Right cardiac atrium (tissue), 5 donors: ENCODE measurements around the gene HOXC12. TPM values are rescaled to one million over a fixed set of nuclear protein-coding genes. Genes with fewer than 3 reads are reported as not detected.
A peak's percentile ranks its signal among the peaks of the same experiment; 100 is the strongest.

Experiments
- ATAC-seq, 2 donors: fragments of 200-7000 bp; cut with Tn5 transposase; one replicate each; pipeline versions ENCODE4 v1.8.0 to v1.9.1; 2020; ENCODE audit warnings: moderate library complexity in 2 of 2, mild to moderate bottlenecking in 1 of 2
- DNase-seq, 3 donors: peaks; one replicate each; pipeline ENCODE4 v3.0.0-alpha.2; 2020
- H3K27ac ChIP-seq: one replicate; pipeline ENCODE4 v1.5.1; 2013; ENCODE audit warnings: mild to moderate bottlenecking, low read length, control low read depth, moderate library complexity
- H3K27me3 ChIP-seq: one replicate; pipeline ENCODE4 v1.6.1; 2013; ENCODE audit not compliant: control insufficient read depth, insufficient read depth
- H3K4me1 ChIP-seq: one replicate; pipeline ENCODE4 v1.6.1; 2013; ENCODE audit warnings: low read length; ENCODE audit not compliant: control insufficient read depth, insufficient read depth
- H3K4me3 ChIP-seq: one replicate; pipeline ENCODE4 v1.5.1; 2013; ENCODE audit warnings: low read length, control low read depth
- H3K9me3 ChIP-seq: one replicate; pipeline ENCODE4 v1.6.1; 2013; ENCODE audit warnings: low read length; ENCODE audit not compliant: control insufficient read depth
- WGBS: extraction: QIAGEN DNeasy Blood & Tissue Kit; methylation state at CpG from one replicate; pipeline ENCODE4 v1.1.7; 2013; 5-methylcytosine and 5-hydroxymethylcytosine counted together
- intact Hi-C, 4 donors: fragments of 100-400 bp; cut with DNase I; formaldehyde crosslinking; loops; one replicate each; pipeline versions ENCODE4 v1.11.0 to v1.14.0; 2022 to 2023
- polyA plus RNA-seq: library from polyadenylated mRNA; stranded (reverse); fragments of 200-250 nt; gene quantifications from one replicate; pipeline ENCODE4 v1.2.3, GENCODE V29; 2013
- total RNA-seq, 4 donors: library from RNA; stranded (reverse); fragmentation: NEBNext Ultra II Directional; extraction: Animal tissue kit (Norgen Biotek cat#: 25700); gene quantifications; one replicate each; pipeline ENCODE4 v1.2.1, GENCODE V29; 2021
- donor health status: healthy with polysubstance abuse.
- donor health status: DM: no; HTN: yes; CAD: no.
- donor health status: DM: no; HTN: no; CAD: no.
- donor health status: DM: no; HTN: yes; CAD: no; lungs with severe emphysema.
- donor health status: DM: yes; HTN: yes; CAD: no.

The HOXC12 gene
- total and polyA plus RNA-seq, 5 donors, result not detected

DNA sequence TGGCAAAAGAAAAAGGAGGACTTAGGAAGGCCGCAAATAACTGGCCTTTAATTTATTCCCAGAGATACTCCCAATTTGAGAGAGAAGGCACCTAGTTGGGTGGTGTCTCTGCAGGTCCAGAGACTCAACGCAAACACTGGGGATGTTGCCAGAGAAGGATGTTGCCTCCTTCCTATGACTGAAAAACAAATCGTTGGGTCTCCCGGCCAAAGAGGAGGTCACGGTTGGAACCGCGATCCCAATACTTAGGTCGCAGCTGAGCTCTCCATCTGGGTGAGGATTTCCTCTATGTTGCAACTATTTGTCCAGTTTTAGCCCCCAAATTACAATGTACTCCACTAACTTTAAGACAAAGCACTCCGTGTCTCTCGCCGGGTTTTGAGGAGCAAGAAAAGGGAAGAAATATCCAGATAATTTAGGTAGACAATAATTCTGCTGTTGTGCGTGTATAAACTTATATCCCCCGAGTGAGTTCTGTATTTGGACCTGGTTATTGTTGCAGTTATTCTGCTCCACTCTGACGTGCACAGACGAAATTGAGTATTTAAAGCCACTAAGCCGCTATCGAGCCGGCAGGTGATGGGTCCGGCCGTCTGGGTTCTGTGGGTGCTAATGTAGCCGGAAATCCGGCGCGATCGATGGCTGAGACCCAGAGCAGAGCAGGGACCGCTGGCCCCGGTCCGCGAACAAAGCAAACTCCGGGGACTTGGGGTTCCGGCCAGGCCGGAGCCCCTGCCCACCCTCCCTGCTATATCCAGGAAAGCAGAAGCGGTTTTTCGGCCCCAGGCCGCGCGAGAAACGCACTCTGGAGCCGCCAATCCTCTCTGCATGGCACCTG is 5.7 kb downstream of the HOXC12 start:
- DNase-seq, result no peak
- WGBS, result 9% methylated on average over 39 of the region's 39 CpGs
- no peaks in the 10 kb centered on the region for H3K4me1 ChIP-seq
- H3K27me3 ChIP-seq, result peaks cover 2% of the 10 kb centered on the region
- no peak for ATAC-seq
- H3K4me3 ChIP-seq, result no peak overlapping the region
- H3K9me3 ChIP-seq, result no peaks in the 10 kb centered on the region
- H3K27ac ChIP-seq, result no peak overlapping the region
- intact Hi-C loops, result no loop called here

DNA sequence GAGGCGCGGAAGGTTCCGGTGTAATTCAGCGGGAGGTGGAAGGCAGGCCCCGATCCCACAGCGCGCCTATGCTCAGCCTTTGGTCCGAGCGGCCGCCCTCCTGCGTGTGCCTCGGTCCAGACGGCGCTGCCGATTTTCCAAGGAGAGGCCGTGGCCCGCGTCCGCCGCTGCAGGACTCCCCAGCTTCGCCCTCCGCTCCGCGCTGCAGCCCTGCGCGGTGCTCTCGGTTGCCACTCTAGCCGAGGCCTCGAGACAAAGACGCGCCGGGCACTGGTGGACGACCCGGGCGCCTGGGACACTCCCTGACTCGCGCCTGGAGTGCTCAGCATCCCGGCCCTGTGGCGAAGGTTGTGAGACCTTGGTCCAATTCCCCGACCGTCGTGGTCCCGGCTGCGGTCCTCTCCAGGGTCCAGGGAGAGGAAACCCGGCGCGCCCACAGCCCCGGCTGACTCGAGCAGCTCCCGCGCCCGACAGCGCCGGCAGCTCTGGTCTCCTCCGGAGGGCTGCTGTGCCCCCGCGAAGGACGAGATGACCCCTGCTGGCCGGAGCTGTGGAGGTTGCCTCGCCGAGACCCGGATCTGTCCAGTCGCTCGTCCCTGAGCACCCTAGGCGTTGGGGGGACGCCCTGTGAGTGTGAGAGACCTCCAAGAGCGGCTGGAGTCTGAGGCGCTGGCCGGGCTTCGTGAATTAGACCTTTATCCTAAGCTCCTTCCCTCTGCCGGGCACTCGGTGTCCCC is 6.5 kb downstream of the HOXC12 start:
- Histone ChIP-seq H3K27ac (no peak overlapping the region), H3K9me3 (no peaks in the 10 kb centered on the region), H3K27me3 (peaks cover 2% of the 10 kb centered on the region), H3K4me3 (no peak overlapping the region), H3K4me1 (no peaks in the 10 kb centered on the region)
- no peak for ATAC-seq
- 2% methylated on average over 72 of the region's 72 CpGs for WGBS
- intact Hi-C loops, result no loop called here
- no peak for DNase-seq

DNA sequence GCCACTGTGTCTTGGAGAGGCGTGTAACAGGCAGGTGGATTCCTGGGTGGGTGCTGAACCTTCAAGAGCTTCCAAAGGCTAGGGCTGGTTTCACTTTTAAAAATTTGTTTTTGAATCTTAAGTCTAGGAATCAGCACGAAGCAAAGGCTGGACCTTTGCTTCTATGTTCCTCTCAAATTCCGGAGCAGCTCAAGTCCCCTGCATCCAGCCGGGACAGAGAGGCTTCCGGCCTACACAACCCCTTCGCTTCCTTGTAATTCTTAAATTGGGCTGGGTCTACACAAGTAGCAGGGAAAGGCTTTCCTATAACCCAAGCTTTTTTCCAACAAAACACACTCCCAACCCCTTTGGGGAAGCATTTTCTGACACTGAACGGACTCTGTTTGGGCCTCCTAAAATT is 8.3 kb downstream of the HOXC12 start:
- no peak overlapping the region for H3K4me3 ChIP-seq
- peaks cover 2% of the 10 kb centered on the region for H3K27me3 ChIP-seq
- whole genome bisulfite sequencing, result 24% methylated on average over 7 of the region's 7 CpGs
- no peaks in the 10 kb centered on the region for H3K9me3 ChIP-seq
- no peaks in the 10 kb centered on the region for H3K4me1 ChIP-seq
- intact Hi-C loops, result no loop called here
- DNase-seq (no peak), ATAC-seq (no peak)
- no peak overlapping the region for H3K27ac ChIP-seq

DNA sequence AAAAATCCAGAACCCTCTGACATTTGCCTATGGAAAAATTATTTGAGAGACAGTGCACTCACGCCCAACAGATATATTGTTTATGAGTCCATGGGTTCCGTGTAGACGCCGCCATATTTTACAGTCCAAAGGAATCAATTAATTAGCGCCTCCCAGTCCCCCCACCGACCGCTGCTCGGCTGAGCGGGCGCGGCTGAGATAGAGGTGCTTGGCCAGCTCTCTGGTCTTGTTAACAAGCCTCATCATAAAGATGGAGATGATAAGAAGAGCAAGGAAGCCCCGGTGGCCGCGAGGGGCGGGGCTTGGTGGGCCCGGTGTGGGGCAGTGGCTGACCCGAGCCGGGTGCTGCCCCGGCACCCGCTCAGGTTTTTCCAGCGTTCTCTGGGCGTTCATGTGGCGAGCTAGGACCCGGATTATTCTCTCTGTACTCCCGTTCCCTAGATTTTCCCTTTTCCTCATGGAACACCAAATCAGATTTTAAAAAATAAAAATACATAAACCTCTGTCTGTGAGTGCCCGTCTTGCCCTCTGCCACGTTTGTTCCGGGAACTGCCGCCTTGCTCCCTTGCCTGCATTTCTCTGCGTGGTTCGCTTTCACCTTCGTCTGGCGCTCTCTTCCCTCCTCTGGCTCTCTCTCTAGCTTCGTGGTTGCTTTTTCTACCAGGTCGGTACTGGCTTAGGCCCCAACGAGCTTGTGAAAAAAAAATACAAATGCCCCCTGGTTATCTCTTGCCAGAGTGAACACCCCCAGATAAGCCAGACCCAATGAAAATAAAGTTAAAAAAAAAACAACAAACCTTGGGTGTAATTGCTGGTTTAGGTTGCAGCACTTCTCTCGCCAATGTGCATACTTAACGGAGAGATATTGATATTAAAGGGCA is 9.0 kb downstream of the HOXC12 start:
- H3K9me3 ChIP-seq, result no peaks in the 10 kb centered on the region
- H3K27me3 ChIP-seq, result peaks cover 2% of the 10 kb centered on the region
- no peak overlapping the region for H3K27ac ChIP-seq
- no peak for DNase-seq
- H3K4me3 ChIP-seq, result no peak overlapping the region
- ATAC-seq, result no peak
- intact Hi-C loops, result no loop called here
- no peaks in the 10 kb centered on the region for H3K4me1 ChIP-seq
- 7% methylated on average over 38 of the region's 38 CpGs for WGBS

DNA sequence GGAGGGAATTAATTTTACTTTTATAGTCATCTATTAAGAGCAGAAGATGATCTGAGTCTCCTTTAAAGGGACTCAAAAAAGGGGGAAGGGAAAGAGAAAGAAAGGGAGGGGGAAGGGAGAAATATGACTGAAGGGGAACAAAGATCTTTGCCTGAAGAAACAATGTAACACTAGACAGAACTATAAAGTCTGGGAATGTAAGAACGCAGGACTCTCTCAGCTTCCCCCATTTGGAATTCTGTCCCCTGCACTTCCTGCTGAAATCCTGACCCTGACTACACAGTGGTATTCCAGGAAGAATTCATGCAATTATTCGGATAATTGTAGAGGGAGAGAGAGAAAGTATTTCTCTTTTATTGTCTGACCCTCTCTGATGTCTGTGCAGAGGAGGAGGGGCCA is 9.6 kb downstream of the HOXC12 start:
- intact Hi-C loops, result no loop called here
- Histone ChIP-seq H3K4me1 (no peaks in the 10 kb centered on the region), H3K27ac (no peak overlapping the region), H3K4me3 (no peak overlapping the region), H3K9me3 (no peaks in the 10 kb centered on the region), H3K27me3 (peaks cover 2% of the 10 kb centered on the region)
- DNase-seq (no peak), ATAC-seq (no peak)
- 12% methylated on average over 2 of the region's 2 CpGs for WGBS

DNA sequence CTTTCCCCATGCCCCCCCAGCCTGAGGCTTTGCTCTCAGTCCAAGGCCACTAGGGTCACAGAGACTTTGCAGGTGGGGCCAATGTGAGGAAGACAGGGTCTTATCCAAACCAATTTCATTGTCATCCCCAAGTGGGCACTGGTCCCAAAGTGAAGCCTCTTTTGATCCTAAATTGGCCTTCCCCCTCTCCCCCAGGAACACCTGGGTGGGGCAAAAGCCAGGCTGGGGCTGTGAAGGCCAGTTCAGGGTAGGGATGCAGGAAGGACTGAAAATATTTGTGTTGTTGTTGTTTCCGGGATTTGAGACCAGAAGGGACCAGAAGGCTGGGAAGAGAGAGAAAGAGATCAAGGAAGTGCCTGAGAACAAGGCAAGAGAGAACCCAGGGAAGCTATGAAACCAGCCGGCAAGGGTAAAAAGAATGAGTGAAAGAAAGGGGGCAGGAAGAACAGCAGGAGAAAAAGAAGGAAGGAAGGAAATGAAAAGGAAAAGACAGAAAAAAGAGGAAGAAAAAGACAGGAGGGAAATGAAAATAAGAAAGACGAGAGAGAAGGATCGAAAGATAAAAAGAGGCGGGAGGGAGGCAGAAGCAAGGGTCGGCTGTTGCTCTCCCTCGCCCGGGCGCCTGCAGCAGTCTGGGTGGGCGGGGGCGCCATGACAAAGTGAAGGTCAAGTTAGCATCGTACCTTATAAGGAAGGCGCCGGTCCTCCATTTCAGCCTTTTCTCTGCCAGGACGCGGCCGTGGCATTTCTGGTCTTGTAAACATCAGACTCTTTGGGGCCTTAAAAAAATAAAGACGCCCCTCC is 10.8 kb downstream of the HOXC12 start:
- peaks cover 2% of the 10 kb centered on the region for H3K27me3 ChIP-seq
- intact Hi-C loops, result no loop called here
- no peak overlapping the region for H3K4me3 ChIP-seq
- H3K4me1 ChIP-seq, result no peaks in the 10 kb centered on the region
- DNase-seq (no peak), ATAC-seq (no peak)
- no peaks in the 10 kb centered on the region for H3K9me3 ChIP-seq
- WGBS, result 4% methylated on average over 18 of the region's 18 CpGs
- no peak overlapping the region for H3K27ac ChIP-seq

DNA sequence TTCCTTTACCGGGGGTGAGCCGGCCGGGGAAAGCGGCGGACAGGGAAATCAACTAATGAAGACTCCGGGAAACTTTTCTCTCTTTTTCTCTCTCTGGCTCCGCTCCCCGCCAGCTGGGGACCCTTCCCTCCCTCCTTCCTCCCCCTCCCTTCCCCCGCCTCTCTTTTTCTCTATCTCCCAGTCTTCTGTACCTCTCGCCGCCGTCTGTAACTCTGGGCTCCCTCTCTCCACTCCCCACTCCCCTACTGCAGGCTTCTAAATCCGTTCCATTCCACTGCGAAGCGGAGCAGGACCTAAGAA is 11.3 kb downstream of the HOXC12 start:
- no peak for ATAC-seq
- H3K4me1 ChIP-seq, result no peaks in the 10 kb centered on the region
- DNase-seq, result no peak
- 5% methylated on average over 15 of the region's 15 CpGs for WGBS
- no peak overlapping the region for H3K27ac ChIP-seq
- no peaks in the 10 kb centered on the region for H3K9me3 ChIP-seq
- H3K4me3 ChIP-seq, result no peak overlapping the region
- H3K27me3 ChIP-seq, result peaks cover 2% of the 10 kb centered on the region
- intact Hi-C loops, result no loop called here

DNA sequence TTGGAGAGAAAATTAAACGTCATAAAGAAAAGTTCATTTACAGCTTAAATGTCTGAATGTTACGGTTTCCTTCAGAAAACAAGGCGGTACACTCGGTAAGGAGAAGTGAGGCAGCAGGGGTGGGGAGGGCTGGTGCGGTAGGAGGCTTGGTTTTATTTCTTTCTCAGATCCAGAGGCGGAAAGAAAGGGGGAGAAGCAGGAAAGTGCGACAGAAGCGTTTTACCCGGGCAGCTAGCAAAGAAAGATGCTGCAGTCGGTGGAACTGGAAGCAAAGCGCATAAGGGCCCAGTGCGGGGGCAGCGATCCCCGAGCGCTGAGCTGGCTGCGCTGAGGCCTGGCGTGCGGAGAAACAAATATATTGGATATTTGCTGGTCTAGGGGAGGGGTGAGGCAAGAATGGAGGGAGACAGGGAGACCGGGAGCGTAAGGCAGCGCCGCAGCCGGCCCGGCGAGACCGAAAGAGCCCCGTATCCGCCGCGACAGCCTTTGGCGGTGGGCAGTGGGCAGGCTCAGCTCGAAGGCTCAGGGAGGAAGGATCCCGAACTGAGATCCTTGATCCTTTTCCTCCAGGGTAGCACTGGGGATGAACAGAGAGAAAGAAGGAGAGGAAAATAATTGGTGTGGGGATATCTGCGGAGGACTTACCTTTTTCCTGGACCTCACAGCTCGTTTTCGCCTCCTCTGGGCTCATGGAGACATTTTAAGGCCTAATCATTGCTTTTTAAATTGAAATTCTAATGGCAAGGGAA is 11.9 kb downstream of the HOXC12 start:
- Histone ChIP-seq H3K9me3 (no peaks in the 10 kb centered on the region), H3K27ac (no peak overlapping the region), H3K4me3 (peak overlapping the region; percentile 18), H3K27me3 (peaks cover 2% of the 10 kb centered on the region), H3K4me1 (no peaks in the 10 kb centered on the region)
- ATAC-seq (no peak), DNase-seq (no peak)
- intact Hi-C loops, result no loop called here
- WGBS, result 11% methylated on average over 36 of the region's 36 CpGs

DNA sequence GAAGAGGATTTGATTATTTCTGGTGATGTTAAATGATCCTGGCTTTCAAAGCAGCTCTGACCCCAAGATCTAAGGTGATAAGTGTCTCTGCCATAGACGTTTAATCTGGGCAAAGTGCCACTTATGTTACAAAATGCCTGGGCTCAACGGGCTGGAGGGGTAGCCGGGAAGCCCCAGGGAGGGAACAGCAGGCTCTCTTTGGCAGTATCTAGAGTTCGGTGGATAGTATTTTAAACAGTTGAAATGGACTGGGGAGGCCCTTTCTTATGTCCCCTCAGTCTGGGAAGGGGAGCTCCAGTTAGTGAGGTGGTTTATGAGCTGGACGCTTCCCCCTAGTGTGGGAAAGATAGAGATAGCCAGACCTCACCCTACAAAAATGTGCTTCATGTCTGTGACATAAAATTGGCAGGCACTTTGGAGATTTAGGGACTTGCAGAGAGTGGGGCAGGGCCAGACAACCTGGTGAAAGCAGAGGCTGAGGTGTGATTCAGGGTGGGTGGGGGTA is 12.8 kb downstream of the HOXC12 start:
- Histone ChIP-seq H3K4me1 (no peaks in the 10 kb centered on the region), H3K9me3 (no peaks in the 10 kb centered on the region), H3K27me3 (peaks cover 2% of the 10 kb centered on the region), H3K4me3 (no peak overlapping the region), H3K27ac (no peak overlapping the region)
- no peak for ATAC-seq
- no peak for DNase-seq
- WGBS, result 16% methylated on average over 5 of the region's 5 CpGs
- intact Hi-C loops, result no loop called here
